Right cardiac atrium (tissue), 5 donors: Measurements from ENCODE around the gene YDJC. TPM values are rescaled to one million over a fixed set of nuclear protein-coding genes. Genes with fewer than 3 reads are reported as not detected.
"Not testable (repeated sequence)": the region's sequence is repeated elsewhere in the genome, so short reads cannot be mapped to it uniquely, and the experiment has no call there.

Experiments used
- ATAC-seq, 2 donors: fragments of 200-7000 bp; cut with Tn5 transposase; one replicate each; pipeline versions ENCODE4 v1.8.0 to v1.9.1; 2020; ENCODE audit warnings: moderate library complexity in 2 of 2, mild to moderate bottlenecking in 1 of 2
- DNase-seq, 3 donors: peaks; one replicate each; pipeline ENCODE4 v3.0.0-alpha.2; 2020
- H3K27ac ChIP-seq: one replicate; pipeline ENCODE4 v1.5.1; 2013; ENCODE audit warnings: mild to moderate bottlenecking, low read length, control low read depth, moderate library complexity
- H3K27me3 ChIP-seq: one replicate; pipeline ENCODE4 v1.6.1; 2013; ENCODE audit not compliant: control insufficient read depth, insufficient read depth
- H3K4me1 ChIP-seq: one replicate; pipeline ENCODE4 v1.6.1; 2013; ENCODE audit warnings: low read length; ENCODE audit not compliant: control insufficient read depth, insufficient read depth
- H3K4me3 ChIP-seq: one replicate; pipeline ENCODE4 v1.5.1; 2013; ENCODE audit warnings: low read length, control low read depth
- H3K9me3 ChIP-seq: one replicate; pipeline ENCODE4 v1.6.1; 2013; ENCODE audit warnings: low read length; ENCODE audit not compliant: control insufficient read depth
- WGBS: extraction: QIAGEN DNeasy Blood & Tissue Kit; methylation state at CpG from one replicate; pipeline ENCODE4 v1.1.7; 2013; 5-methylcytosine and 5-hydroxymethylcytosine counted together
- intact Hi-C, 4 donors: fragments of 100-400 bp; cut with DNase I; formaldehyde crosslinking; loops; one replicate each; pipeline versions ENCODE4 v1.11.0 to v1.14.0; 2022 to 2023
- polyA plus RNA-seq: library from polyadenylated mRNA; stranded (reverse); fragments of 200-250 nt; gene quantifications from one replicate; pipeline ENCODE4 v1.2.3, GENCODE V29; 2013
- total RNA-seq, 4 donors: library from RNA; stranded (reverse); fragmentation: NEBNext Ultra II Directional; extraction: Animal tissue kit (Norgen Biotek cat#: 25700); gene quantifications; one replicate each; pipeline ENCODE4 v1.2.1, GENCODE V29; 2021
- donor health status: healthy with polysubstance abuse.
- donor health status: DM: no; HTN: yes; CAD: no.
- donor health status: DM: no; HTN: no; CAD: no.
- donor health status: DM: no; HTN: yes; CAD: no; lungs with severe emphysema.
- donor health status: DM: yes; HTN: yes; CAD: no.

The YDJC gene
- total and polyA plus RNA-seq, 5 donors = 3.6 to 7.9 (median 5.7) TPM

GRCh38 chr22:21599053-21599893, 30.5 kb downstream of the YDJC start:
- 79% methylated on average over 6 of the region's 6 CpGs for WGBS
- no peak for ATAC-seq
- Histone ChIP-seq H3K27ac (no peak overlapping the region), H3K9me3 (no peaks in the 10 kb centered on the region), H3K4me1 (peaks cover 5% of the 10 kb centered on the region), H3K4me3 (no peak overlapping the region), H3K27me3 (no peaks in the 10 kb centered on the region)
- intact Hi-C loops = no loop called here
- DNase-seq = no peak

- no peak for DNase-seq
- H3K27me3 ChIP-seq = no peaks in the 10 kb centered on the region
- no peak overlapping the region for H3K4me3 ChIP-seq
- H3K4me1 ChIP-seq = peaks cover 5% of the 10 kb centered on the region
- H3K9me3 ChIP-seq = no peaks in the 10 kb centered on the region
- 84% methylated on average over 3 of the region's 3 CpGs for WGBS
- intact Hi-C loops = no loop called here
- H3K27ac ChIP-seq = no peak overlapping the region
- ATAC-seq = no peak
Observed at GRCh38 chr22:21598302-21598701, 31.5 kb downstream of the YDJC start.

GRCh38 chr22:21596356-21597135, 33.3 kb downstream of the YDJC start:
- H3K4me3 ChIP-seq, ATAC-seq, DNase-seq, H3K27ac ChIP-seq, H3K4me1 ChIP-seq, H3K27me3 ChIP-seq, H3K9me3 ChIP-seq, intact Hi-C loops: not testable (repeated sequence)
- WGBS = 95% methylated on average over 13 of the region's 13 CpGs

- no peaks in the 10 kb centered on the region for H3K27me3 ChIP-seq
- intact Hi-C loops = no loop called here
- no peak overlapping the region for H3K4me3 ChIP-seq
- H3K27ac ChIP-seq = peak overlapping the region; percentile 6
- WGBS = 68% methylated on average over 5 of the region's 5 CpGs
- DNase-seq (peak in 2 of 3 donors; percentile 26 to 42), ATAC-seq (peak; percentile 60 to 65)
- no peaks in the 10 kb centered on the region for H3K9me3 ChIP-seq
- peaks cover 11% of the 10 kb centered on the region for H3K4me1 ChIP-seq
Observed at GRCh38 chr22:21594865-21595452, 34.9 kb downstream of the YDJC start.

GRCh38 chr22:21593406-21594232, 36.2 kb downstream of the YDJC start:
- ATAC-seq = peak; percentile 75
- 61% methylated on average over 11 of the region's 11 CpGs for WGBS
- Histone ChIP-seq H3K27ac (no peak overlapping the region), H3K4me3 (no peak overlapping the region), H3K27me3 (no peaks in the 10 kb centered on the region), H3K9me3 (no peaks in the 10 kb centered on the region), H3K4me1 (peaks cover 11% of the 10 kb centered on the region)
- intact Hi-C loops = no loop called here
- DNase-seq = peak; percentile 66 to 84 (median 81)

GRCh38 chr22:21592422-21592821, 37.4 kb downstream of the YDJC start:
- 87% methylated on average over 3 of the region's 3 CpGs for WGBS

GRCh38 chr22:21591695-21592094, 38.1 kb downstream of the YDJC start:
- DNase-seq (peak in 2 of 3 donors; percentile 65 to 66), ATAC-seq (peak; percentile 42 to 55)
- H3K4me1 ChIP-seq = peaks cover 19% of the 10 kb centered on the region
- no peaks in the 10 kb centered on the region for H3K9me3 ChIP-seq
- no peaks in the 10 kb centered on the region for H3K27me3 ChIP-seq
- WGBS = 63% methylated on average over 9 of the region's 9 CpGs
- no peak overlapping the region for H3K27ac ChIP-seq
- intact Hi-C loops = no loop called here
- no peak overlapping the region for H3K4me3 ChIP-seq

More at GRCh38 chr22:21592422-21592821, 37.4 kb downstream of the YDJC start:
- ATAC-seq = no peak
- no peak overlapping the region for H3K4me3 ChIP-seq
- H3K4me1 ChIP-seq = peaks cover 19% of the 10 kb centered on the region
- intact Hi-C loops = no loop called here
- no peaks in the 10 kb centered on the region for H3K9me3 ChIP-seq
- peak in 1 of 3 donors; percentile 38 for DNase-seq
- no peak overlapping the region for H3K27ac ChIP-seq
- H3K27me3 ChIP-seq = no peaks in the 10 kb centered on the region

GRCh38 chr22:21590809-21591641, 38.8 kb downstream of the YDJC start:
- H3K27ac ChIP-seq = no peak overlapping the region
- peaks cover 19% of the 10 kb centered on the region for H3K4me1 ChIP-seq
- no peak overlapping the region for H3K4me3 ChIP-seq
- intact Hi-C loops = no loop called here
- H3K27me3 ChIP-seq = no peaks in the 10 kb centered on the region
- DNase-seq = no peak
- 77% methylated on average over 9 of the region's 9 CpGs for WGBS
- no peaks in the 10 kb centered on the region for H3K9me3 ChIP-seq
- ATAC-seq = no peak

GRCh38 chr22:21589396-21589795, 40.4 kb downstream of the YDJC start:
- ATAC-seq (no peak), DNase-seq (no peak)
- intact Hi-C loops = no loop called here
- no peaks in the 10 kb centered on the region for H3K9me3 ChIP-seq
- no peak overlapping the region for H3K4me3 ChIP-seq
- H3K27ac ChIP-seq = no peak overlapping the region
- no peaks in the 10 kb centered on the region for H3K27me3 ChIP-seq
- 87% methylated on average over 8 of the region's 8 CpGs for WGBS
- peaks cover 19% of the 10 kb centered on the region for H3K4me1 ChIP-seq
